HG03521 (cell line): ENCODE measurements around the gene PIP4P1.
"Not testable (repeated sequence)": the region's sequence is repeated elsewhere in the genome, so short reads cannot be mapped to it uniquely, and the experiment has no call there.

Experiments
- ATAC-seq: cut with Tn5 transposase; IDR thresholded peaks from one replicate; pipeline ENCODE4 v1.9.1; 2021; ENCODE audit warnings: mild to moderate bottlenecking, moderate library complexity; ENCODE audit not compliant: unreplicated experiment

PIP4P1 gene

DNA sequence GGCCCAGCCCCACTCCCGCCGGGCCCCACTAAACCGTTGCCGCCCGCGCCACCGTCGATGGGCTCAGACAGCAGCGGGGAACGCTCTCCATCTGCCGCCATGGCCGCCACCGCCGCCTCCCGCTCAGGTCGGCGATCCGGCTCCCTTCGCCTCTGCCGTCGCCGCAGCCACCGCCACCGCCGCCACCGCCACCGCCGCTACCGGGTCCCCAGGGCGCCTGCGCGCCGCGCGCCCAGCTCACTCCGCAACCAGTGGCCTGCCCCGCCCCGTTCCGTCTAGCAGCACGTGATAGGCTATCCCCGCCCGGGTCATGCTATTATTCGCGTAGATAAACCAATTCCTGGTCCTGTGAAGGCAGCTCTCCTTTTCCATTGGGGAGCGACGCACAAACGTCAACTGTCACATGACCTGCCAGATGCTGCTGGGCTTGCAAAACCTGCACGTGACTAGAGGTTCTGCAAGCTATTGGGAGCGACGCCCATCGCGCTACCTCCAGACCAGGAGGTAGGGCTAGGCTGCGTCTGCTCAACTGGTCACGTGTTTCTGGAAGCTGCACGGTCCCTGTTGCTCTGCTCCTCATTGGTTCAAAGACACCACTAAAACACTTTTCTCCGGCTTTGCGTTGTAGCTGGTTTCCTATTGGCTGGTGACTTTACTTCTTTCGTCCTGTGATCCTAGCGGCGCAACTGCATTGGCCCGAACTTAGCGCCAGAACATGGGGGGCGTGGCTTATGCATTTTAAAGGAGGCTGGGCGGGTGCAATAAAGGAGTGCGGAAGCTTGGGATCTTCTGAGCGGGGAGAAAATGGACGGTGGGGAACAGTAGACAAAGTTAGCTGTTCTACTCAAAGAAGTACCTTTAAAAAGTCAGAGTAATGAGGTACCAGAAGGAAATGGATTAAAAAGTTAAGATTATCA is at the start of gene PIP4P1:
Gene PIP4P1, minus strand, starts transcription at position 210 of the 917 bp plus-strand sequence. Its CDS starts 109 bp downstream, at position 101.
- peak; percentile 90 for ATAC-seq

- ATAC-seq = no peak
These were observed 47.1 kb upstream of the PIP4P1 start for GRCh38 chr14:20508367-20508766.

- not testable (repeated sequence) for ATAC-seq
These were observed 46.3 kb upstream of the PIP4P1 start for GRCh38 chr14:20507537-20507936.

GRCh38 chr14:20506752-20507151 is 45.5 kb upstream of the PIP4P1 start:
- ATAC-seq = not testable (repeated sequence)

GRCh38 chr14:20506276-20506675 is 45.0 kb upstream of the PIP4P1 start:
- ATAC-seq = not testable (repeated sequence)

GRCh38 chr14:20503898-20504297 is 42.7 kb upstream of the PIP4P1 start:
- no peak for ATAC-seq

DNA sequence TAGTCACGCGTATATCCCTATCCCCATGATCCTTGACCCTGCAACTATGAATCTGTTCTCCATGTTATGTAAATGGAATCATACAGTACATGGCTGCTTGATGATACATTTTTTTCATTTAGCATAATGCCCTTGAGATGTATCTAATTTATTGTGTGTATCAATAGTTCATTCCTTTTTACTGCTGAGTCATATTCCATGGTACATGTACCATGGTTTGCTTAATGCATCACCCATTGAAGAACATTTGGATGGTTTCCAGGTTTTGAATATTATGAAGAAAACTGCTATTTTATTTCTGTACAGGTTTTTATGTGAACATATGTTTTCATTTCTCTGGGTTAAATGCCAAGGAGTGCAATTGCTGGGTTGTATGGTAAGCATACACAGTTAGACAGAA is 40.1 kb upstream of the PIP4P1 start:
- no peak for ATAC-seq

DNA sequence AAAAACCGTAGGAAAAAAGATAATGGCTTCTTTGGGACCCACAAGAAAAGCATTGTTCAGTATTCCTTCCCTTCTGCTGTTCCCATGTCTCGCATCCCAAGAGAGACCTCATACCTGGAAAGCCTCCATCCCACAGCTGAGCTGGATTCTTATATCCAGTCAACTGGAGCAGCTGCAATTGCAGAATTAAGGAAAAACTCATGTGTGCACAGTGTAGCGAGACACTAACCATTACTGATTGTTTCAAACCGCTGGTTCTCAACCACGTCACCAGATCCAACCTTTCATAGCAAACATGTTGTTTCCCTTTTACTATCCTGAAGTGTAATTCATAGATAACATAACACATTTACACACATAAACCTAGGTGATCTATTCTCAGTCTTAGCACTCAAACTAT is 38.6 kb upstream of the PIP4P1 start:
- ATAC-seq = no peak

GRCh38 chr14:20499108-20499507 is 37.9 kb upstream of the PIP4P1 start:
- no peak for ATAC-seq

DNA sequence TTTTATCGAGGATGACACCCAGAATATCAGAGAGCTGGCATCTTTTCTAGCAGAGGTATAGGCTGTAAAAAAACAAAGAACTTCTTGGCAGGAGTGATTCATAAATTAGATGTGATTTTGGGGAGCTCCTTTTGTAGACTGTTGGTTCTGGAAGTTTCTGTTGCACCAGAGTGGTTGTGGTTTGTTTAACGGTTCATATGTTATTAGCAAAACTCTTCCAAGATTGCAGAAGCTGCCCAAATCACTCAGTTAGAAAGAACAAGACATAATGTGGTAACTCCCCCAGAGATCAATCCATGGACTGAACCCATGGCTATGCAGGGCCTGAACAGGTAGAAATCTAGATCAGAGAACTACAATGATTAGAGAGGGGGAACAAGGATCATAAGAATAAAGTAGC is 37.4 kb upstream of the PIP4P1 start:
- ATAC-seq = no peak

DNA sequence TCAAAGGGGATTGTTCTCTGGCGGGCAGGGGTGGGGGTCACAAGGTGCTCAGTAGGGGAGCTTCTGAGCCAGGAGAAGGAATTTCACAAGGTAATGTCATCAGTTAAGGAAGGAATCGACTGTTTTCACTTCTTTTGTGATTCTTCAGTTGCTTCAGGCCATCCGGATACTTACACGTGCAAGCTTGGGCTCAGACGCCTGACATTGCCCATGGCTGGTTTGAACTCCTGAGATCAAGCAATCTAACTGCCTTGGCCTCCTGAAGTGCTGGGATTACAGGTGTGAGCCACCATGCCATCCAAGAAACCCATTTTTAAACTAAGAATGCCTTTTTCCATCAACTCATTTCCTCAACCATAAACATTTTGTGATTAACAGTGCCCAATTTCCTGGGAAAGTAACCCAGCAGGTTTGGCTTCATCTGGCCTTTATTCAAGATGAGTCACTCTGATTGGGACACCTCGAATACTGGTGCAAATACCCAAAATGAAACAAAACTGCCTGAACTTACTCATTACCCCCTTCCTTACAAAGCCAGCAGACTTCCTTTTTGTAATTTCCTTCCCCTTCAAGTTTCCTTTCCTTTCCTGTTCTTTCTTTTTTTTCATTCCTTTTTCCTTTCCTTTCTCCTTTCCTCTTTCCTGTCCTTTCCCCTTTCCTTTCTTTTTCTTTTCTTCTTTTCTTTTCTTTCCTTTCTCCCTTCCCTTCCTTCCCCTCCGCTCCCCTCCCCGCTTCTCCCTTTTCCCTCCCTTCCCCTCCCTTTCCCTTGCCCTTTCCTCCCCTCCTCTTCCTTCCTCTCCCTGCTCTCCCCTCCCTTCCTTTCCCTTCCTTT is 33.9 kb upstream of the PIP4P1 start:
- no peak for ATAC-seq

DNA sequence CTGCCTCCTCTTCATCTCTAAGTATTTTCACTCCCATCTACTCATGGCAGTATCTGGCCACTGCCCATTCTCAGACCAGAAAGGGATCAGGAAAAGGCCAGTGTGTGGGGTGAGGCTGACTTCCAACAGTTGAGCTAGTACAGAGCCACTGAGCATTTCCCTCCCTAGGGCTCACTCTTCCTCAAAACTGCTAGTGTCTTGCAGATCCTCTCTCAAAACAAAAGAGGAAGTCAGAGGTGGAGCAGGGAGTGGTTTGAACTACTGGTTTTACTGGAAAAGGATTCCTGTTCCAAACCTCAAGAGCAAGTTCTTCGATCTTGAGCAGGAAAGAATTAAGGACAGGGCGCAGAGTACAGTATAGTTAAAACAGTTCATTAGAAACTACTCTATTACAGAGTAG is 32.4 kb upstream of the PIP4P1 start:
- no peak for ATAC-seq

- ATAC-seq = no peak
These were observed 31.3 kb upstream of the PIP4P1 start for GRCh38 chr14:20492486-20492885.

DNA sequence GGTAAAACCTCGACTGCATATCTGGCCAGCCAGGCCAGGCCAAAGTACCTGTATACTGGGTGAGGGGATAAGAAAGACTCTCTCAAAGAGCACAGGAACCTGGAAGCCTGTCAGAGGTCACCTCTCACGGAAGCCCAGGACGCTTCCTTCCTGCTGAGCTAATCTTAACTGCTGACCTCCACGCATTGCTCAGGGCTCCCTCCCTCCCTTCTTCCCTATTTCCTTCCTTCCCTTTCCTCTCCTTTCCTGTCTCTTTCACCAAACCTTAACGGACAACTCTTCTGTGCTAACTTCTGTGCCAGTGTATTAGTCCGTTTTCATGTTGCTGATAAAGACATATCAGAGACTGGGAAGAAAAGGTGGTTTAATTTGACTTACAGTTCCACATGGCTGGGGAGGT is 29.3 kb upstream of the PIP4P1 start:
- ATAC-seq = no peak

- ATAC-seq = no peak
These were observed 28.1 kb upstream of the PIP4P1 start for GRCh38 chr14:20489093-20489994.

DNA sequence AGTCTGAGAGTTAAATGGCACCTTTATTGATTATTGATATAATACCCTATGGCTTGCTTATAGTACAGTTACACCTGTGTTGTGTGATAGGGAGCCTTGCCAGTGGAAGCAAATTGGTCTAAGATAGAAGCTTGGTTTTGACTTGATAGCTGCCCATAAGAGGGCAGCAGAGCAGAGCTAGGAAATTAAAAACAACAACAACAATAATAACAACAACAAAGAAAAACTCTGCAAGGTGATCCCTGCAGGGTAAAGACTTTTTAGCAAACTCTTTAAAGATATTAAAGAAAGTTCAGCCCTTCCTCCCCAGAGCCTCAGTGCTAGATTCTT is 26.1 kb upstream of the PIP4P1 start:
- no peak for ATAC-seq

DNA sequence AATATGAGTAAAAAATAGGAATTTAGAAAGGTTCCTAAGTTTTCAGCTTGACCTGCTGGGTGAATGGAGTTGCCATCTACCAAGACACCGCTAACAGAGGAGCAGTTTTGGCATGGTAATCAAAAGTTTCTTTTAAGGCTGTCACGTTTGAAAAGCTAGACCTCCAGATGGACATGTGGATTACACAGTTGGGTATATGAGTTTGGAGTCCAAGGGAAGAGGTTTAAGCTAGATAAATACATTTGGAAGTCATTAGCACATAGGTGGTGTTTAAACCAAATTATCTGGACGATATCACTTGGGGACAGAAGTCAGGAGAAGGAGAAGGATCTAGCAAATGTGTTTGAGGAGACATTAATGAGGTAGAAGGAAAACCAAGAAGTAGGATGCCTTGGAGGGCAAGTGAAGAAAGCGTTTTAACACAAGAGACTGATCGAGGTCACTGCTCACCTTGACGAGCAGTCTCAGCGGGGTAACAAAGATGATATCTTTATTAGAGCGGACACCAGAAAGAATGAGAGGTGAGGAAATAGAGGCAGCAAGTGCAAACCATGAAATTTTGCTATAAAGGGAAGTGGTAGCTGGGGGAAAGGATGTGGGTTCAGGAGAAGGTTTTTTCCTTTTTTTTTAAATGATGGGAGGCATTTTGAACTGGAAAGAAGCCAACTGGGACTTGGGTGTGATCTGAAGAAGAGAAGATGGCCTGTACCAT is 25.6 kb upstream of the PIP4P1 start:
- ATAC-seq = no peak

GRCh38 chr14:20485900-20486299 is 24.7 kb upstream of the PIP4P1 start:
- no peak for ATAC-seq

- ATAC-seq = no peak
These were observed 21.1 kb upstream of the PIP4P1 start for GRCh38 chr14:20482382-20482781.

DNA sequence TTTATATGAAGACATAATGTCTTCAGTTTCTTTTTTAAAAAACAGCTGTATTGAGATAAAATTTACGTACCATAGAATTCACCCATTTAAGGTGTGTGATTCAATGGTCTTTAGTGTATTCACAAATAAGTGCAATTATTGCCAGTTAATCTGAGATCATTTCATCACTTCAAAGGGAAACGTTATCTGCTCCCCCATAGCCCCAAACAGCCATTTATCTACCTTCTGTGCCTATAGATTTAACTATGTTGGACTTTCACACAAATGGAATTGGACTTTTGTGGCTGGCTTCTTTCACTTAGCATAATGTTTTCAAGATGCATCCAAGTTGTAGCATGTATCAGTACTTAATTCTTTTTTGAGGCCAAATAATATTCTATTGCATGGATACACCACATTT is 17.7 kb upstream of the PIP4P1 start:
- ATAC-seq = no peak
